NCI-H510A treated with DMSO at 0.1 percent for 48 hours (cell line): ENCODE data around the gene COX14.

Experiments
- DNase-seq: peaks from one replicate; lab custom pipeline; 2025; lab: John Stamatoyannopoulos, UW

COX14 gene

GRCh38 chr12:50084775-50085614 is 27.0 kb upstream of the COX14 start, which contains the start of gene SMARCD1:
Gene SMARCD1 (plus strand): TSS chr12:50085342. CDS start chr12:50085370, 28 bp downstream.
- peak; percentile 92 for DNase-seq

- DNase-seq: peak; percentile 31
Observed at GRCh38 chr12:50085615-50086072, 26.4 kb upstream of the COX14 start.

- DNase-seq: no peak
Observed at GRCh38 chr12:50086148-50086547, 25.9 kb upstream of the COX14 start.

GRCh38 chr12:50087151-50087550 is 24.9 kb upstream of the COX14 start:
- DNase-seq: no peak

GRCh38 chr12:50087995-50088394 is 24.0 kb upstream of the COX14 start:
- no peak for DNase-seq

- peak; percentile 73 for DNase-seq
Observed at GRCh38 chr12:50088577-50089335, 23.3 kb upstream of the COX14 start.

GRCh38 chr12:50089730-50090129 is 22.3 kb upstream of the COX14 start:
- no peak for DNase-seq

- no peak for DNase-seq
Observed at GRCh38 chr12:50090391-50090790, 21.6 kb upstream of the COX14 start.

GRCh38 chr12:50097952-50098351 is 14.1 kb upstream of the COX14 start:
- DNase-seq: no peak

- DNase-seq: no peak
Observed at GRCh38 chr12:50099302-50100008, 12.6 kb upstream of the COX14 start.

- no peak for DNase-seq
Observed at GRCh38 chr12:50100561-50100960, 11.5 kb upstream of the COX14 start.

- peak; percentile 20 for DNase-seq
Observed at GRCh38 chr12:50101663-50102062, 10.4 kb upstream of the COX14 start.

- no peak for DNase-seq
Observed at GRCh38 chr12:50102131-50102531, 9.9 kb upstream of the COX14 start.

- no peak for DNase-seq
Observed at GRCh38 chr12:50102646-50103309, 9.3 kb upstream of the COX14 start.

GRCh38 chr12:50103351-50103750 is 8.7 kb upstream of the COX14 start:
- no peak for DNase-seq

GRCh38 chr12:50103767-50104321 is 8.2 kb upstream of the COX14 start, which contains the start of gene GPD1:
Gene GPD1 (plus strand): TSS chr12:50104008. CDS start chr12:50104051, 43 bp downstream.
- peak; percentile 88 for DNase-seq

GRCh38 chr12:50104417-50105366 is 7.3 kb upstream of the COX14 start:
- no peak for DNase-seq

- no peak for DNase-seq
Observed at GRCh38 chr12:50105913-50106450, 6.1 kb upstream of the COX14 start.

GRCh38 chr12:50106907-50107306 is 5.1 kb upstream of the COX14 start:
- no peak for DNase-seq
